ENCODE data around the gene MICAL2.

Gene MICAL2

DNA sequence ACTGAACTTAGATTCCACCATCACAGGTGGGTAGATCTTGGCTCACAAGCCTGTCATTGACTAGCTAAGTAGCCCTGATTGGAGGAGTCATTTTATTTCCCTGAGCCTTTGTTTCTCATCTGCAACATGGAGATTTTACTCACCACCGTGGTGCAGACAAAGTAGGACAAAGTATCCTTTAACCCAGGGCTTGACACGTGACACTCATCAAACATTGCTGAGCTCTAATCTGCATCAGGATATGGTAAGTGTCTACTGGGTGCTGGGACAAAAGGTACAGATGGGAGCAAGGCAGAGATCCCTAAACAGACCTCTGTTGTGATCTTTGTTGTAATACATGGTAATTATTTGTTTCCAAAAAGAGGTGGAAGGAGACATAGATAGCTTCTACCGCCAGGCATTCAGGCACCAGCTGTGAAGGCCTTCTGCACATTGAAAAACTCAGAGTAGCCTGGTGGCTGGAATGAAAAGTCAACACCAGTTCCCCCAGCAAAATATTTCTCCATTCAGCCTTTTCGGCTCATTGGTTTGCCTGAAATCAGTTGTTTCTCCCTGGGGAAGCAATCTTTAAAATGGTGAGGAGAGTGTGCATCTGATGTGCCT lies 18.3 kb upstream of the MICAL2 start:
- no peak overlapping the region for H3K4me3 ChIP-seq (ENCODE audit: low read length)
- no peak for DNase-seq (ENCODE audit: low read depth, low spot score)

- no peak for DNase-seq (ENCODE audit: low read depth, low spot score)
- H3K4me3 ChIP-seq (ENCODE audit: low read length) = no peak overlapping the region
These were observed 17.7 kb upstream of the MICAL2 start for GRCh38 chr11:12092714-12093113.

GRCh38 chr11:12094872-12095800 lies 15.3 kb upstream of the MICAL2 start:
- no peak overlapping the region for H3K4me3 ChIP-seq (ENCODE audit: low read length)
- DNase-seq (ENCODE audit: low read depth, low spot score) = no peak

DNA sequence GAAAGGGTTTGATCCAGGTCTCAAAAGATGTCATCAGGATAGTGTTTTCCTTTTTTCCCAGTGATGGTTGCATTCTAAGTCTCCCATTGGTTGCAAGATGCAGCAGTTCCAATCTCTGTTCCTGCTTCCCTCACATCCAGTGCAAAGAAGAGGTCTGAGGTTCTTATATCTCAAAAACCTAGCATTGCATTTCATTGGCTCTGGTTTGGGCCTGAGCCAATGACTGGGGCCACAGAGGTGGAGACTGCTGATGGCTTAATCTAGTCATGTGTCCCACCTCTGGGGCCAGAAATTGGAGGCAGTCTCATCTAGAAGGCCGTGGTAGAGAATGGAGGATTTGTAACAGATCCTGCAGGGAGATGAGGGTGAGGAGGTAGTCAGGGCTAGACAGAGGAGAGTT lies 13.2 kb upstream of the MICAL2 start:
- no peak for DNase-seq (ENCODE audit: low read depth, low spot score)
- H3K4me3 ChIP-seq (ENCODE audit: low read length) = no peak overlapping the region

DNA sequence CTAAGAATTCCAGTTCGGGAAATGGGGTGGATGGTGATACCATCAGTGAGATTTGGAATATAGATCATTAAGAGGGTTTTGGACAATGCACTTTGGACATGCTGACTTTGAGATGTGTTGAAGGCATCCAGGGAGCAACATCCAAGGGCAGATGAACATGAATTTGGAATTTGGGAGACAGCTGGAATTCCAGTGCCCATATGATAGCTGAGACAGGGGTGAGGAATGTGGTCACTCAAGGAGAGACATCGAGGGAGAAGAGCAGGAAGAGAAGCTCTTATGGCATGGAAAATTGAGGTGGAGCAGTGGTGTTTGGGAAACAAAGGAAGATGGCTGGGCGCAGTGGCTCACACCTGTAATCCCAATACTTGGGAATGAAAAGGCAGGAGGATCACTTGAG lies 11.8 kb upstream of the MICAL2 start:
- no peak overlapping the region for H3K4me3 ChIP-seq (ENCODE audit: low read length)
- no peak for DNase-seq (ENCODE audit: low read depth, low spot score)

DNA sequence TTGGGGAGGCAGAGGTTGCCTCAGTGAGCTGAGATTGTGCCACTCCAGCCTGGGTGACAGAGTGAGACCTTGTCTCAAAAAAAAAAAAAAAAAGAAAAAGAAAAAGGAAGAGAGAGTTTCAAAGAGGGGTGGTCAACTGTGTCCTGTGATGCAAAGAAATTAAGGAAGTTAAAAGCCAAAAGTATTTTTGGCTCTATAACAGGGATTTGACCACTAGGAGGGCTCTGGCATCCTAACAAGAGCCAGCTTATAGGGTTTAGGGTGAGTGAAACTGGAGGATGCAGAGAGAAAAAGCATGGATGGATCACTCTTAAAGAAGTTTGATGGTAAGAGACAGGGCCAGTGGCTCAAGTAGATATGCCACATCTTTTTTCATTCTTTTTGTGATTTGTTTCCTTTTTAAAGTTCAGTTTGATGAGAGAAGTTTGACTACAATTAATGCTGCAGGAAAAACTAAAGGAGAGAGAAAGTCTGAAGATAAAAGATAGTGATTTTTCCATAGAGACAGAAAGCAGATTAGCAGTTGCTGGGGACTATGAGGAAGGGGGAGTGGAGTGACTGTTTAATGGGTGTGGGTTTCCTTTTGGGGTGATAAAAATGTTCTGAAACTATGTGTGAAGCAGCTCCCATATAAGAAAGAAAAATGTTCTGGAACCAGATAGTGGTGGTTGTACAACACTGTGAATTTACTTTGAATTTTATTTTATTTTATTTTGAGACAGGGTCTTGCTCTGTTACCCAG lies 11.1 kb upstream of the MICAL2 start:
- no peak for DNase-seq (ENCODE audit: low read depth, low spot score)
- no peak overlapping the region for H3K4me3 ChIP-seq (ENCODE audit: low read length)

- no peak for DNase-seq (ENCODE audit: low read depth, low spot score)
- H3K4me3 ChIP-seq (ENCODE audit: low read length) = no peak overlapping the region
These were observed 10.0 kb upstream of the MICAL2 start for GRCh38 chr11:12100429-12100828.

- DNase-seq (ENCODE audit: low read depth, low spot score) = no peak
- H3K4me3 ChIP-seq (ENCODE audit: low read length) = no peak overlapping the region
These were observed 9.5 kb upstream of the MICAL2 start for GRCh38 chr11:12100841-12101242.

DNA sequence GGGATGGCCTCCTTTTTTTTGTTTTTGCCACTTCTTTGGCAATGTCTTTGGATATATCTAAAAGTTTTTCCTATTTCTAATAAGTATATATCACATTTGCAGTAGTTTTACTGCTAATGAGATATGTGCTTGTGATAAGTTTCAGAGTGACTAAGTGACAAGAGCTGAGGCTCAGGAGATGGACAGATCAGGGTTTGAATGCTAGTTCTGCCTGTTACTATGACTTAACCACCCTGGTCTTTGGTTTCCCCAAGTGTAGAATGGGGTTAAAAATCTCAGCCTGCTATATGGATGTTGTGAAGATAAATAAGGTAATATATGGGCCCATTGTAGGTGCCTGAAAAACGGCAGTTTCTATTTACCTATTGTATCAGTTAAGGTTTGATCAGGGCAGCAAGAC lies 9.1 kb upstream of the MICAL2 start:
- no peak for DNase-seq (ENCODE audit: low read depth, low spot score)

DNA sequence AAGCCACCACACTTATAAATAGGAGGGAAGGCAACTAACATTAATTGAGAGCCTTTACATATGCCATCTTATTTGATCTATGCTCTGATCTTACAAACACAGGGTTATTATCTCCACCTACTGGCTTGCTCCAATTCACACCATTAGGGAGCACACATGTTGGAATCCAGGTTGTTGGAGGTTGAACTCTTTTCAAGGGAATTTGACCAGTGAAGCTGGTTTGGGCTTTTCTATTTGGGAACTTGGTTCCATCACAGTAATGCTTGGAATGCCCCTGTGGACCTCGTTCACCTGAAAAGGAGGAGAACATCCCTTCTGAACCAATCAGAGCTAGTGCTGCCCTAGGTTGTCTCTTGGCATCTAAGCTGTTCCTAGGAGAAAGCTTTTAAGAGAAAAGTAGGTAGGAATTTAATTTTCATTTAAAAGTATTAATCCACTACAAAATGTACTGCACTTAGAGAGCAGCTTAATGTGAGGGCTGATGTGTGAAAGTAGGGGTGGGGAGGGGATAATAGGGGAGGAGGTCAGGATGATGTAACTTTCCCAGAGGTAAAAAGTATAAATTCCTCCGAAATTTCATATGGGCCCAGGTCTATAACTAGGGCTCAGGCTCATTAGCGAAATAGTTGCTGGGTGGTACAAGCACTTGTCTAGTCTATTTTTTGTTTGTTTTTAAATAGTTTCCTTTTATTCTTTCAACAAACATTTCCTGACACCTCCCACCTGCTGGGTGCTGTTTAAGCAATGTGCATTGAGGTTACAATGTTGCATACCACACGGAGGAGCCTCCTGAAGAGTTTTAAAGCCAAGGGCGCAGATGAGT lies 7.6 kb upstream of the MICAL2 start:
- no peak for DNase-seq (ENCODE audit: low read depth, low spot score)
- no peak overlapping the region for H3K4me3 ChIP-seq (ENCODE audit: low read length)

More for the DNA sequence above, 9.1 kb upstream of the MICAL2 start:
- H3K4me3 ChIP-seq (ENCODE audit: low read length) = no peak overlapping the region

GRCh38 chr11:12103411-12104225 lies 6.8 kb upstream of the MICAL2 start:
- no peak for DNase-seq (ENCODE audit: low read depth, low spot score)
- no peak overlapping the region for H3K4me3 ChIP-seq (ENCODE audit: low read length)

DNA sequence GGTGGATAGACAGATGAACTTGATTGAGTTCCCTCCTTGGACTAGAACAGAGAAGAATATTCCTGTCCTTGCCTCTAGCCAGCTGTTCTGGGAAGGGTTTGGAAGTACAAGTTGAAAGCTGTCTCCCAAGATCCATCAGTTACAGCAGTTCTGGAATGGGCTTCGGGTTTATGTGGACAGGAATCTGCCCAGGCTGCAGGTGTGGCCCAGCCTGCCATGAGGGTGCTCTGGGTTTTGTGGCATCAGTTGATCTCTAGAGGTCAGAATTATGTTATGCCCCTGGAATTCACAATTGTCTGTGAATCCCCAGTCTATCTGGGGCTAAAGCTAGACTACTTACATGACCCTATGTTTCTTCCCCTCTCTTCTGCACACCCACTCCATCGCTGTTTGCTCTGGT lies 4.9 kb upstream of the MICAL2 start:
- no peak for DNase-seq (ENCODE audit: low read depth, low spot score)
- no peak overlapping the region for H3K4me3 ChIP-seq (ENCODE audit: low read length)

- DNase-seq (ENCODE audit: low read depth, low spot score) = no peak
- H3K4me3 ChIP-seq (ENCODE audit: low read length) = no peak overlapping the region
These were observed 4.3 kb upstream of the MICAL2 start for GRCh38 chr11:12106101-12106500.

- no peak for DNase-seq (ENCODE audit: low read depth, low spot score)
- H3K4me3 ChIP-seq (ENCODE audit: low read length) = no peak overlapping the region
These were observed 3.9 kb upstream of the MICAL2 start for GRCh38 chr11:12106501-12106900.

- no peak for DNase-seq (ENCODE audit: low read depth, low spot score)
- no peak overlapping the region for H3K4me3 ChIP-seq (ENCODE audit: low read length)
These were observed 1.4 kb upstream of the MICAL2 start for GRCh38 chr11:12108875-12109453.

DNA sequence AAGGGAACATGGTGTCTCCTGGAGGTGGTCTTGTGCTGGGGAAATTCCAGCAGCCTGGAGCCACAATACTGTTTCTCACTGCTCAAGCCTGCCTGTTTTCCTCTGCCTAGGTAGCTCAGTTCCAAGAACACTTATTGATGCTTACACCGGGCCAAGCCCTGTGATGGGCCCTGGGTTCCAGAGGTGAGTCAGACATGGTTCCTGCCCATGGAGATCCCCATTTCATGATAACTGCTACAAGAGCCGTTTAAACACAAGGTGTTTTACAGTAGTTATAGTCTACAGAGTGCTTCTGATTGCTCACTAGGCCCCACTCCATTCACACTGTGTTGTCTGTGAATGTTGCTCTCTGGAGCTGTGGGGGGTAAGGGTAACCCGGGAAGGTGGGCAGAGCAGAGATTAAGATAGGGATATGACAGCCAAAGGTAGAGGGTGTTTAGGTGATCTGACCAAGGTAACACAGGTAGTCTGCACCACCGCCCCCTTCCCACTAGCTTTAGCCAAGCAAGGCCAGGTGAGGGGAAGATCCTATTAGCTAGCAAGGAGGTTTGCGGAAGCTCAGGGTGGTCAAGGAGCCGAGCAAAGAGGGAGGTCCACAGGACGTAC lies 696 bp upstream of the MICAL2 start:
- DNase-seq (ENCODE audit: low read depth, low spot score) = no peak

DNA sequence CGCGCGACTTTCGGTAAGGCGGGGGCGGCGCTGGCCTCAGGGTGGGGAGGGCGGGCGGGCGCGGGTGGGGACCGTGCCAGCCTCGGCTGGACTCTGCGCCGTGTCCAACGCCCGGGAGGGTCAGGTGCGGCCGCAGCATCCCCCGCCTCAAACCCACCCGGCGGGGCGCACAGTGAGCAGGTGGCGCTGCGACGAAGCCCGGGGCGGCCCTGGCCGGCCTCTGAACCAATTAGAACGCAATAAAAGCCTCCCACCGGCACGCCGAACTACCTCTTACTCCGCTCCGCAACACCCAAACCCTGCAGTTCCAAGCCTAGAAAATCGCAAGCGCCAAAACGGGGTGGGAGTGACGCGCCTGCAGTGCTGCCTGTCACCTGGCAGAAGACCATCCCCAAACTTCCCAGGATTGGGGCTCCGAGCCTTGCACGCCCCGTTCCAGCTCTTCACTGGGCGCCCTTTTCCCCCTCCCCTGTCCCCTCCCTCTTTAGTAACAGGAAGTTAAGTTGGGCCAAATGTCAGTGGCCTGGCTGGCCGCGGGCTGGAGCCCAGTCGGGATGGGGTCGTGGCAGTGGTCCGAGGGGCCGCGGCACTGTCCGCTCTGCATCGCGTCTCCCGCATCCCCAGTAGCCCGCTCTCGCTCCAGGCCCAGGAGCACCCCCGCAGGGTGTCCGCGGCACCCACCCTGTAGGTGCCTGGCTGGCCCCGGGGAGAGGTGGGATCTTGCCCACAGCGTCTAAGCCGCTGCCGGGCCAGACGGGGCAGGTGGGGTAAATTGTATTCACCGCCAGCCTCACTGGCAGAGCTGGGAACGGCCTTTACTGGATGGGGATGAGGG lies 541 bp downstream of the MICAL2 start:
- no peak for DNase-seq (ENCODE audit: low read depth, low spot score)
- H3K4me3 ChIP-seq (ENCODE audit: low read length) = no peak overlapping the region; the same call in 1 of the 2 replicates

More for the DNA sequence above, 696 bp upstream of the MICAL2 start:
- H3K4me3 ChIP-seq (ENCODE audit: low read length) = peak overlapping the region; percentile 42

All from Jurkat, Clone E6-1 (cell line).